Astrocyte (in vitro differentiated cells and primary cell): ENCODE results near the gene KREMEN1. TPM values are rescaled to one million over a fixed set of nuclear protein-coding genes. Genes with fewer than 3 reads are reported as not detected.

Experiments used
- DNase-seq: peaks from one replicate; pipeline ENCODE4 v3.0.0-alpha.2; 2010; ENCODE audit warnings: low read depth
- FAIRE-seq: peaks from 2 replicates; lab custom pipeline; 2011; peaks lifted over from hg19 to GRCh38; lab: Jason Lieb, UNC
- H2AFZ ChIP-seq: 2 replicates; pipeline ENCODE4 v1.6.0; 2012; ENCODE audit warnings: low read depth, low read length, inconsistent platforms
- H3K27ac ChIP-seq: 2 replicates; pipeline ENCODE4 v1.5.1; 2011; ENCODE audit warnings: low read depth, low read length, inconsistent platforms
- H3K27me3 ChIP-seq: 2 replicates; pipeline ENCODE4 v1.6.0; 2011; ENCODE audit warnings: low read length, inconsistent platforms; ENCODE audit not compliant: insufficient read depth
- H3K36me3 ChIP-seq: 2 replicates; pipeline ENCODE4 v1.5.1; 2011; ENCODE audit warnings: low read length, inconsistent platforms; ENCODE audit not compliant: insufficient read depth
- H3K4me1 ChIP-seq: 2 replicates; pipeline ENCODE4 v1.5.1; 2011; ENCODE audit warnings: low read length, inconsistent platforms; ENCODE audit not compliant: insufficient read depth
- H3K4me2 ChIP-seq: 2 replicates; pipeline ENCODE4 v1.6.0; 2012; ENCODE audit warnings: low read length, inconsistent platforms
- H3K4me3 ChIP-seq: 2 replicates; pipeline ENCODE4 v1.5.1; 2011; ENCODE audit warnings: low read depth, mild to moderate bottlenecking, low read length, inconsistent platforms; ENCODE audit not compliant: insufficient read depth
- H3K79me2 ChIP-seq: 2 replicates; pipeline ENCODE4 v1.6.0; 2012; ENCODE audit warnings: mild to moderate bottlenecking, low read length, inconsistent platforms; ENCODE audit not compliant: insufficient read depth
- H3K9ac ChIP-seq: 2 replicates; pipeline ENCODE4 v1.6.0; 2012; ENCODE audit warnings: mild to moderate bottlenecking, low read length, inconsistent platforms
- H3K9me3 ChIP-seq: 2 replicates; pipeline ENCODE4 v1.5.1; 2012; ENCODE audit warnings: low read depth, mild to moderate bottlenecking, low read length, inconsistent platforms; ENCODE audit not compliant: insufficient read depth
- H4K20me1 ChIP-seq: 2 replicates; pipeline ENCODE4 v1.6.0; 2012; ENCODE audit warnings: low read length, inconsistent platforms; ENCODE audit not compliant: insufficient read depth
- H3K27ac Mint-ChIP-seq: one replicate; pipeline ENCODE4 v1.8.0; 2021; ENCODE audit warnings: mild to moderate bottlenecking, mixed read lengths; ENCODE audit not compliant: unreplicated experiment
- H3K27me3 Mint-ChIP-seq: one replicate; pipeline ENCODE4 v1.8.0; 2021; ENCODE audit warnings: low read depth, mixed read lengths; ENCODE audit not compliant: unreplicated experiment
- H3K36me3 Mint-ChIP-seq: one replicate; pipeline ENCODE4 v1.8.0; 2021; ENCODE audit warnings: low read depth, mixed read lengths; ENCODE audit not compliant: unreplicated experiment
- H3K4me1 Mint-ChIP-seq: one replicate; pipeline ENCODE4 v1.8.0; 2021; ENCODE audit warnings: low read depth, mixed read lengths; ENCODE audit not compliant: unreplicated experiment
- H3K4me3 Mint-ChIP-seq: one replicate; pipeline ENCODE4 v1.8.0; 2021; ENCODE audit warnings: mild to moderate bottlenecking, moderate library complexity, mixed read lengths; ENCODE audit not compliant: unreplicated experiment
- H3K9me3 Mint-ChIP-seq: one replicate; pipeline ENCODE4 v1.8.0; 2021; ENCODE audit warnings: mild to moderate bottlenecking, mixed read lengths; ENCODE audit not compliant: unreplicated experiment
- EZH2 ChIP-seq: IDR thresholded peaks from 2 replicates; pipeline ENCODE4 v1.6.1; 2012; ENCODE audit warnings: mild to moderate bottlenecking, low read length, inconsistent platforms; ENCODE audit not compliant: insufficient read depth
- total RNA-seq: library from RNA; stranded (reverse); gene quantifications from 2 replicates; pipeline ENCODE4 v1.2.1, GENCODE V29; 2021
- TF ChIP-seq, protein P1 (sequence below): IDR thresholded peaks from 2 replicates; pipeline ENCODE4 v1.5.1; 2011; ENCODE audit warnings: low read depth, mild to moderate bottlenecking, inconsistent platforms, low read length, moderate library complexity; ENCODE audit not compliant: insufficient read depth

KREMEN1 gene
- total RNA-seq, 1 donor from 2014 or later: 3.3 TPM

DNA sequence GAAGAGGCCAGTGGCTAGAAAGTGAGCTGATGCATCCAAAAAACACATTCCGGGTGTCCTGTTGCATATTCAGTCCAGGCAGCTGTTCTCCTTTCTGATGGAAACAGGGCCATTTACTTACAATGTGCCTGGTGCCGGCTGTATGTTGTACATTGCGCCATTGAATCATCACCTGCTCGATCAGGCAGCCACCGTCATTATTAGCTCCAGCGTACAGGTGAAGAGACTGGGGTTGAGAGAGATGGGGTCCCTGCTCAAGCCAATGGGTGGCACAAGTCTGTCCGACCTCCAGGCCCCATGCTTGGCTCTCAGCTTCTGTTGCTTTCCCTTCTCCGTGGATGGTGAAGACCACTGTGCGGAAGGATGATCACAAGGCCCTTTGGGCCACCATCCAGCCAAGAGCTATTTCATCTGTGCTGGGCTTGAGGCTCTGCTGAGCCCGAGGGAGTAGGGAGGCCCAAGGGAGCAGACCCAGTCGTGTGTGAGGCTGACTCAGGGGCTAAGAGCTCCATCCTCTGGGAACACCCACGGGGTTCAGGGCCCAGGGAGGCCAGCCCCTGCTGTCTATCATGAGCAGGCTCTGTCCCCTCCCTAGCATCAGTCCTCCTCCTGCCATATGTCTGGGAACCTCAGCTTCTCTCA lies 112.1 kb downstream of the KREMEN1 start:
- H3K4me1 ChIP-seq: no peaks in the 10 kb centered on the region
- no peak overlapping the region for H3K27ac ChIP-seq
- Mint-ChIP-seq H3K27me3 (peaks cover 23% of the 10 kb centered on the region), H3K4me1 (no peaks in the 10 kb centered on the region), H3K4me3 (no peak overlapping the region), H3K36me3 (no peaks in the 10 kb centered on the region), H3K27ac (no peak overlapping the region), H3K9me3 (no peaks in the 10 kb centered on the region)
- DNase-seq (no peak), FAIRE-seq (no peak)
- no peaks in the 10 kb centered on the region for H3K79me2 ChIP-seq
- H3K27me3 ChIP-seq: no peaks in the 10 kb centered on the region
- no peak for TF ChIP-seq EZH2
- TF ChIP-seq, protein P1, sequence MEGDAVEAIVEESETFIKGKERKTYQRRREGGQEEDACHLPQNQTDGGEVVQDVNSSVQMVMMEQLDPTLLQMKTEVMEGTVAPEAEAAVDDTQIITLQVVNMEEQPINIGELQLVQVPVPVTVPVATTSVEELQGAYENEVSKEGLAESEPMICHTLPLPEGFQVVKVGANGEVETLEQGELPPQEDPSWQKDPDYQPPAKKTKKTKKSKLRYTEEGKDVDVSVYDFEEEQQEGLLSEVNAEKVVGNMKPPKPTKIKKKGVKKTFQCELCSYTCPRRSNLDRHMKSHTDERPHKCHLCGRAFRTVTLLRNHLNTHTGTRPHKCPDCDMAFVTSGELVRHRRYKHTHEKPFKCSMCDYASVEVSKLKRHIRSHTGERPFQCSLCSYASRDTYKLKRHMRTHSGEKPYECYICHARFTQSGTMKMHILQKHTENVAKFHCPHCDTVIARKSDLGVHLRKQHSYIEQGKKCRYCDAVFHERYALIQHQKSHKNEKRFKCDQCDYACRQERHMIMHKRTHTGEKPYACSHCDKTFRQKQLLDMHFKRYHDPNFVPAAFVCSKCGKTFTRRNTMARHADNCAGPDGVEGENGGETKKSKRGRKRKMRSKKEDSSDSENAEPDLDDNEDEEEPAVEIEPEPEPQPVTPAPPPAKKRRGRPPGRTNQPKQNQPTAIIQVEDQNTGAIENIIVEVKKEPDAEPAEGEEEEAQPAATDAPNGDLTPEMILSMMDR: no peak
- no peaks in the 10 kb centered on the region for H3K36me3 ChIP-seq
- H3K4me2 ChIP-seq: no peak overlapping the region
- H4K20me1 ChIP-seq: no peaks in the 10 kb centered on the region
- H3K9me3 ChIP-seq: no peaks in the 10 kb centered on the region
- H3K4me3 ChIP-seq: no peak overlapping the region
- H3K9ac ChIP-seq: no peak overlapping the region
- no peak overlapping the region for H2AFZ ChIP-seq

DNA sequence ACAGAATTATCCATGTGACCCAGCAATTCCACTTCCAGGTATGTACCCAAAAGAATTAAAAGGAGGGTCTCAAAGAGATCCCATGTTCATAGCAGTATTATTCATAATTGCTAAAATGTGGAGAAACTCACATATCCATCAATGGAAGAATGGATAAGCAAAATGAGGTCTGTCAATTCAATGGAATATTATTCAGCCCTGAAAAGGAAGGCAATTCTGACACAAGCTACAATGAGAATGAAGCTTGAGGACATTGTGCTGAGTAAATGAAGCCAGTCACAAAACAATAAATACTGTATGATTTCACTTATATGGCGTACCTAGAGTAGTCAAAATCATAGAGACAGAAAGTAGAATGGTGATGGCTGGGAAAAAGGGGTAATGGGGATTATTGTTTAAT lies 113.5 kb downstream of the KREMEN1 start:
- no peaks in the 10 kb centered on the region for H3K4me1 ChIP-seq
- DNase-seq (no peak), FAIRE-seq (no peak)
- no peak overlapping the region for H3K4me3 Mint-ChIP-seq
- no peak overlapping the region for H3K4me2 ChIP-seq
- H3K36me3 ChIP-seq: no peaks in the 10 kb centered on the region
- no peaks in the 10 kb centered on the region for H3K27me3 ChIP-seq
- no peaks in the 10 kb centered on the region for H3K79me2 ChIP-seq
- H3K27me3 Mint-ChIP-seq: peaks cover 22% of the 10 kb centered on the region
- no peak overlapping the region for H3K27ac ChIP-seq
- H3K9me3 ChIP-seq: no peaks in the 10 kb centered on the region
- no peak overlapping the region for H3K4me3 ChIP-seq
- no peaks in the 10 kb centered on the region for H3K4me1 Mint-ChIP-seq
- no peak overlapping the region for H3K27ac Mint-ChIP-seq
- H3K9me3 Mint-ChIP-seq: no peaks in the 10 kb centered on the region
- TF ChIP-seq, protein P1: no peak
- no peak for TF ChIP-seq EZH2
- H3K36me3 Mint-ChIP-seq: no peaks in the 10 kb centered on the region
- H2AFZ ChIP-seq: no peak overlapping the region
- H4K20me1 ChIP-seq: no peaks in the 10 kb centered on the region
- H3K9ac ChIP-seq: no peak overlapping the region

DNA sequence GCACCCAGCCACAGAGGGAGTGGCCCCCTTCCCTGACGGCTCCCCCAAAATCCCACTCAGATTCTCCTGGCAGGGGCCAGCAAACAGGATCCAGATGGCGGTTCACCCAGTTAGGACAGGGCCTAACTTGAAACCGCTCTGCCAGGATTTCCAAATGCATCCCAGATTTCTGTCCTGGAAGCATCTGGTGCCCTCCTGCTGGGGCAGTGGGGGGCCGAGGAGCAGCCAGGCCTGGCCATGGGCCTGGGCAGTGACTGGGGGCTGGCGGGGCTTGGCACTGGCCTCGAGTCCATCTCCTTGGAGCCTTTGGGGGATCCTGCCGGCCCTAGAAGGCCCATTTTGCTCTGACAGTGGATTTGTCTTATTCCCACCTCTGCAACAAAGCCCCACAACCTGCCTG lies 115.0 kb downstream of the KREMEN1 start:
- H3K9ac ChIP-seq: no peak overlapping the region
- no peak overlapping the region for H3K27ac ChIP-seq
- H3K4me1 ChIP-seq: no peaks in the 10 kb centered on the region
- Mint-ChIP-seq H3K36me3 (no peaks in the 10 kb centered on the region), H3K27me3 (peaks cover 21% of the 10 kb centered on the region), H3K9me3 (no peaks in the 10 kb centered on the region), H3K27ac (no peak overlapping the region), H3K4me3 (no peak overlapping the region), H3K4me1 (no peaks in the 10 kb centered on the region)
- H3K4me3 ChIP-seq: no peak overlapping the region
- H3K4me2 ChIP-seq: no peak overlapping the region
- H3K79me2 ChIP-seq: no peaks in the 10 kb centered on the region
- H3K27me3 ChIP-seq: no peaks in the 10 kb centered on the region
- FAIRE-seq (no peak), DNase-seq (no peak)
- TF ChIP-seq, protein P1: no peak
- TF ChIP-seq EZH2: no peak
- H3K36me3 ChIP-seq: no peaks in the 10 kb centered on the region
- H2AFZ ChIP-seq: no peak overlapping the region
- no peaks in the 10 kb centered on the region for H3K9me3 ChIP-seq
- no peaks in the 10 kb centered on the region for H4K20me1 ChIP-seq
